PC-3 (cell line): ENCODE results near the gene CPEB1.

Experiments used
- EZH2 ChIP-seq: fragments of 300-600 bp; sonication (generic); IDR thresholded peaks from one replicate; pipeline ENCODE4 v1.6.1; 2017; ENCODE audit warnings: antibody characterized with exemption, mild to moderate bottlenecking, low read length; ENCODE audit not compliant: unreplicated experiment
- TF ChIP-seq, protein P1 (sequence below): fragments of 300-600 bp; sonication (generic); conservative IDR thresholded peaks from 2 replicates; pipeline ENCODE4 v1.5.1; 2017; ENCODE audit warnings: antibody characterized with exemption, low read depth, mild to moderate bottlenecking, low read length

GRCh38 chr15:82595766-82596165, 51.4 kb downstream of the CPEB1 start:
- TF ChIP-seq, protein P1, sequence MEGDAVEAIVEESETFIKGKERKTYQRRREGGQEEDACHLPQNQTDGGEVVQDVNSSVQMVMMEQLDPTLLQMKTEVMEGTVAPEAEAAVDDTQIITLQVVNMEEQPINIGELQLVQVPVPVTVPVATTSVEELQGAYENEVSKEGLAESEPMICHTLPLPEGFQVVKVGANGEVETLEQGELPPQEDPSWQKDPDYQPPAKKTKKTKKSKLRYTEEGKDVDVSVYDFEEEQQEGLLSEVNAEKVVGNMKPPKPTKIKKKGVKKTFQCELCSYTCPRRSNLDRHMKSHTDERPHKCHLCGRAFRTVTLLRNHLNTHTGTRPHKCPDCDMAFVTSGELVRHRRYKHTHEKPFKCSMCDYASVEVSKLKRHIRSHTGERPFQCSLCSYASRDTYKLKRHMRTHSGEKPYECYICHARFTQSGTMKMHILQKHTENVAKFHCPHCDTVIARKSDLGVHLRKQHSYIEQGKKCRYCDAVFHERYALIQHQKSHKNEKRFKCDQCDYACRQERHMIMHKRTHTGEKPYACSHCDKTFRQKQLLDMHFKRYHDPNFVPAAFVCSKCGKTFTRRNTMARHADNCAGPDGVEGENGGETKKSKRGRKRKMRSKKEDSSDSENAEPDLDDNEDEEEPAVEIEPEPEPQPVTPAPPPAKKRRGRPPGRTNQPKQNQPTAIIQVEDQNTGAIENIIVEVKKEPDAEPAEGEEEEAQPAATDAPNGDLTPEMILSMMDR = no peak
- no peak for TF ChIP-seq EZH2
